Gastroesophageal sphincter (tissue), 3 donors: ENCODE measurements around the gene SAP25.

Experiments used
- POLR2A ChIP-seq, 2 donors: fragments of 450-650 bp; IDR thresholded peaks; one replicate each; pipeline ENCODE4 v1.6.1; 2017; ENCODE audit warnings: antibody characterized with exemption in 2 of 2, mild to moderate bottlenecking in 2 of 2, moderate library complexity in 1 of 2
- TF ChIP-seq, protein P1 (sequence below), 4 experiments: fragments of 200-600 bp in 2 of 4; fragments of 450-650 bp in 2 of 4; sonication (generic) in 1 of 4; IDR thresholded peaks; one replicate each; pipeline ENCODE4 v1.5.1; 2017 to 2019; ENCODE audit warnings: antibody characterized with exemption in 4 of 4, mild to moderate bottlenecking in 2 of 4, moderate library complexity in 2 of 4

- TF ChIP-seq, protein P1, sequence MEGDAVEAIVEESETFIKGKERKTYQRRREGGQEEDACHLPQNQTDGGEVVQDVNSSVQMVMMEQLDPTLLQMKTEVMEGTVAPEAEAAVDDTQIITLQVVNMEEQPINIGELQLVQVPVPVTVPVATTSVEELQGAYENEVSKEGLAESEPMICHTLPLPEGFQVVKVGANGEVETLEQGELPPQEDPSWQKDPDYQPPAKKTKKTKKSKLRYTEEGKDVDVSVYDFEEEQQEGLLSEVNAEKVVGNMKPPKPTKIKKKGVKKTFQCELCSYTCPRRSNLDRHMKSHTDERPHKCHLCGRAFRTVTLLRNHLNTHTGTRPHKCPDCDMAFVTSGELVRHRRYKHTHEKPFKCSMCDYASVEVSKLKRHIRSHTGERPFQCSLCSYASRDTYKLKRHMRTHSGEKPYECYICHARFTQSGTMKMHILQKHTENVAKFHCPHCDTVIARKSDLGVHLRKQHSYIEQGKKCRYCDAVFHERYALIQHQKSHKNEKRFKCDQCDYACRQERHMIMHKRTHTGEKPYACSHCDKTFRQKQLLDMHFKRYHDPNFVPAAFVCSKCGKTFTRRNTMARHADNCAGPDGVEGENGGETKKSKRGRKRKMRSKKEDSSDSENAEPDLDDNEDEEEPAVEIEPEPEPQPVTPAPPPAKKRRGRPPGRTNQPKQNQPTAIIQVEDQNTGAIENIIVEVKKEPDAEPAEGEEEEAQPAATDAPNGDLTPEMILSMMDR (IDR thresholded peaks at IDR 0.05): peak in 2 of 4 experiments; percentile 29 to 35
- TF ChIP-seq POLR2A (IDR thresholded peaks at IDR 0.05): no peak
Measured at GRCh38 chr7:100547872-100548271, 25.8 kb downstream of the SAP25 start.
